Right renal pelvis (tissue), 4 donors: ENCODE measurements around the gene WDR46. TPM values are rescaled to one million over a fixed set of nuclear protein-coding genes. Genes with fewer than 3 reads are reported as not detected.
"Not testable (repeated sequence)": the region's sequence is repeated elsewhere in the genome, so short reads cannot be mapped to it uniquely, and the experiment has no call there.

Experiments
- DNase-seq, 4 donors: peaks; one replicate each; pipeline ENCODE4 v3.0.0-alpha.2; 2013; ENCODE audit warnings: low read depth in 4 of 4, low spot score in 3 of 4, missing footprints in 1 of 4
- polyA plus RNA-seq, 4 donors: library from polyadenylated mRNA; unstranded; fragments of 120-200 nt; gene quantifications; one replicate each; pipeline ENCODE4 v1.2.1, GENCODE V29; 2013; ENCODE audit not compliant: insufficient read length in 4 of 4

The WDR46 gene
- polyA plus RNA-seq, 4 donors = 59.9 to 72.6 (median 62.5) TPM

- DNase-seq = no peak
Observed at GRCh38 chr6:33289784-33290315, 811 bp upstream of the WDR46 start.

GRCh38 chr6:33288141-33288920, 708 bp downstream of the WDR46 start:
- no peak for DNase-seq

GRCh38 chr6:33286946-33287914, 1.8 kb downstream of the WDR46 start:
- DNase-seq = no peak

- DNase-seq = not testable (repeated sequence)
Observed at GRCh38 chr6:33285214-33285613, 3.8 kb downstream of the WDR46 start.

GRCh38 chr6:33280539-33280938, 8.5 kb downstream of the WDR46 start:
- DNase-seq = no peak

- no peak for DNase-seq
Observed at GRCh38 chr6:33279971-33280511, 9.0 kb downstream of the WDR46 start.

- DNase-seq = no peak
Observed at GRCh38 chr6:33279257-33279695, 9.8 kb downstream of the WDR46 start.

- no peak for DNase-seq
Observed at GRCh38 chr6:33278810-33279209, 10.2 kb downstream of the WDR46 start.

- no peak for DNase-seq
Observed at GRCh38 chr6:33278392-33278741, 10.7 kb downstream of the WDR46 start.

GRCh38 chr6:33277663-33278391, 11.2 kb downstream of the WDR46 start:
- no peak for DNase-seq

- peak in 1 of 4 donors; percentile 58 for DNase-seq
Observed at GRCh38 chr6:33276864-33277662, 12.0 kb downstream of the WDR46 start, which contains the start of gene B3GALT4. TSS of gene B3GALT4 (plus strand) at chr6:33277123. CDS start at chr6:33277420, 297 bp downstream.

- no peak for DNase-seq
Observed at GRCh38 chr6:33276581-33276863, 12.5 kb downstream of the WDR46 start.

- not testable (repeated sequence) for DNase-seq
Observed at GRCh38 chr6:33275795-33276580, 13.1 kb downstream of the WDR46 start.

- DNase-seq = no peak
Observed at GRCh38 chr6:33273924-33274902, 14.8 kb downstream of the WDR46 start.

- DNase-seq = no peak
Observed at GRCh38 chr6:33273129-33273923, 15.7 kb downstream of the WDR46 start.

- DNase-seq = no peak
Observed at GRCh38 chr6:33272275-33273128, 16.5 kb downstream of the WDR46 start.
